HL-60/S4 treated with retinoic acid at 250 ng/mL for 4 days and 3 days (cell line): ENCODE results near the gene GPATCH3.
"Not testable (repeated sequence)": the region's sequence is repeated elsewhere in the genome, so short reads cannot be mapped to it uniquely, and the experiment has no call there.

ENCODE experiments used
- in situ Hi-C: fragments of 300-500 bp; cut with MboI; formaldehyde crosslinking; loops from 2 replicates; pipeline ENCODE4 v1.7.0; 2022; ENCODE audit warnings: low sequenced_read_pairs

GPATCH3 gene

GRCh38 chr1:26848941-26849774, 51.1 kb downstream of the GPATCH3 start:
- in situ Hi-C loops, result no loop called here

- in situ Hi-C loops, result no loop called here
Measured at GRCh38 chr1:26848499-26848898, 51.8 kb downstream of the GPATCH3 start.

DNA sequence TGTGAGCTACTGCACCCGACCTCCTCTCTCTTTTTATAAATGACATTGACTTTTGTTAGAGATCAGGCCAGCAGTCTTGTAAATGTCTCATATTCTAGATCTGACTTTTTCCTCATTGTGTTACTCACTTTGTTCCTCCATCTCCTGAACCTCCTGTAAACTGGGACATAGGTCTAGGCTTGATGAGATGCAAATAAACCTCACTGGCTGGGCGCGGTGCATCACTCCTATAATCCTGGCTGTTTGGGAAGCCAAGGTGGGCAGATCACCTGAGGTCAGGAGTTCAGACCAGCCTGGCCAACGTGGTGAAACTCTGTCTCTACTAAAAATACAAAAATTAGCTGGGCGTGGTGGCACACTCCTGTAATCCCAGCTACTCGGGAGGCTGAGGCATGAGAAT, 52.4 kb downstream of the GPATCH3 start:
- in situ Hi-C loops, result not testable (repeated sequence)

DNA sequence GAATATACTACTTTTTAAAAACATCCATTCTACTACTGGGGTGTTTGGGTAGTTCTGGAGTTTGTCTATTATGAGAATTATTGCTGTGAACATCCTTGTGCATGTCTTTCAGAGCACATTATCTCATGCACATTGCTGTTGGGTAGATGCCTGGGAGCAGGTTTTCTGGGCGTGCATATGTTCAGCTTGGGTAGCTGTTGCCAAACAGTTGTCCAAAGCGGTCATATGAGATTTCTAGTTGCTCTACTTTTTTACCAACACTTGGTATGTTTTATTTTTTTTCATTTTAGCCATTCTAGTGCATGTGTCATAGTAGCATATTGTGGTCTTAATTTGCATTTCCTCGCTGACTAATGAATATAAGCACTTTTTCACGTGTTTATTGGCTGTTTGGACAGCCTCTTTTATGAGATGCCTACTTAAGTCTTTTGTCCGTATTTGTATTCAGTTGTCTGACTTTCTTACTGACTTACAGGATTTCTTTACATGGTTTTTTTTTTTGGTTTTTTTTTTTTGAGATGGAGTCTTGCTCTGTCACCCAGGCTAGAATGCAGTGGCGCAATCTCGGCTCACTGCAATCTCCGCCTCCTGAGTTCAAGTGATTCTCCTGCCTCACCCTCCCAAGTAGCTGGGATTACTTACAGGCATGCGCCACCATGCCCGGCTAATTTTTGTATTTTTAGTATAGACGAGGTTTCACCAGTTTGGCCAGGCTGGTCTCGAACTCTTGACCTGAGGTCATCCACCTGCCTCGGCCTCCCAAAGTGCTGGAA, 55.7 kb downstream of the GPATCH3 start:
- in situ Hi-C loops, result no loop called here
